HCT116 (cell line): ENCODE results near the gene BTF3L4. TPM values are rescaled to one million over a fixed set of nuclear protein-coding genes. Genes with fewer than 3 reads are reported as not detected.

ENCODE experiments used
- ATAC-seq: fragments of 200-7000 bp; cut with Tn5 transposase; 2 replicates; pipeline ENCODE4 v1.9.1; 2020; ENCODE audit warnings: mild to moderate bottlenecking, moderate library complexity
- BruUV-seq: library from RNA; stranded (reverse); fragments of 400-500 nt; replicated peaks from 2 replicates; lab custom pipeline; 2021; lab: Mats Ljungman, UMichigan
- CTCF ChIA-PET: fragments of 300-600 bp; sonication (Branson Sonifier 250); formaldehyde crosslinking; loops from one replicate; lab custom pipeline; 2021; ENCODE audit warnings: antibody characterized with exemption; lab: Charles Lee
- POLR2A ChIA-PET: fragments of 300-600, 350-600 bp; sonication (Branson Sonifier 250); formaldehyde crosslinking; loops from one replicate; lab custom pipeline; 2021; ENCODE audit warnings: antibody characterized with exemption; lab: Charles Lee
- RAD21 ChIA-PET, 2 experiments: fragments of 300-600 bp; sonication (Branson Sonifier 250); formaldehyde crosslinking; loops; one replicate each; lab custom pipeline; 2023; ENCODE audit warnings: low total read pairs in 2 of 2; ENCODE audit not compliant: uncharacterized antibody in 2 of 2, unreplicated experiment in 2 of 2, low non-redundant PET in 1 of 2; lab: Charles Lee
- DNase-seq: peaks from one replicate; pipeline ENCODE4 v3.0.0-alpha.2; 2010; ENCODE audit warnings: low read depth, low spot score
- H2AFZ ChIP-seq: fragments of 200-600 bp; shearing (Covaris generic), sonication (generic); 2 replicates; pipeline ENCODE4 v1.6.1; 2017; ENCODE audit warnings: low read depth, mixed run types, mixed read lengths, antibody characterized with exemption, low read length; ENCODE audit not compliant: poor library complexity, severe bottlenecking
- H3K27ac ChIP-seq: 2 replicates; pipeline ENCODE4 v1.5.1; 2012; ENCODE audit warnings: low read depth, low read length
- H3K27me3 ChIP-seq: fragments of 200-600 bp; sonication (generic); 2 replicates; pipeline ENCODE4 v1.6.1; 2016; ENCODE audit warnings: mixed run types, low read length, mixed read lengths; ENCODE audit not compliant: insufficient read depth
- H3K36me3 ChIP-seq, 2 experiments: fragments of 200-500 bp in 1 of 2; fragments of 200-600 bp in 1 of 2; sonication (Bioruptor generic) in 1 of 2; sonication (generic) in 1 of 2; 2 replicates each; pipeline versions ENCODE4 v1.5.1 to v1.6.1; 2014 to 2016; ENCODE audit warnings: low read length in 2 of 2, inconsistent platforms in 1 of 2, mixed read lengths in 1 of 2, mixed run types in 1 of 2; ENCODE audit not compliant: insufficient read depth in 2 of 2, control insufficient read depth in 1 of 2
- H3K4me1 ChIP-seq, 2 experiments: fragments of 200-600 bp in 1 of 2; sonication (generic) in 1 of 2; 2 replicates each; pipeline versions ENCODE4 v1.5.1 to v1.6.1; 2012 to 2017; ENCODE audit warnings: low read length in 2 of 2, inconsistent platforms in 1 of 2, mild to moderate bottlenecking in 1 of 2, mixed read lengths in 1 of 2, mixed run types in 1 of 2, moderate library complexity in 1 of 2; ENCODE audit not compliant: insufficient read depth in 2 of 2, control insufficient read depth in 1 of 2
- H3K4me2 ChIP-seq: fragments of 200-600 bp; sonication (generic); 2 replicates; pipeline ENCODE4 v1.6.1; 2017; ENCODE audit warnings: mixed run types, low read length, mixed read lengths
- H3K4me3 ChIP-seq, 2 experiments: fragments of 200-600 bp in 1 of 2; sonication (generic) in 1 of 2; replicated peaks in 1 of 2; 2 replicates each; pipeline ENCODE4 v1.5.1; 2011 to 2016; ENCODE audit warnings: low read length in 2 of 2, control low read depth in 1 of 2, low read depth in 1 of 2, mild to moderate bottlenecking in 1 of 2, mixed read lengths in 1 of 2, mixed run types in 1 of 2
- H3K79me2 ChIP-seq: fragments of 200-600 bp; sonication (generic); 2 replicates; pipeline ENCODE4 v1.6.1; 2017; ENCODE audit warnings: mild to moderate bottlenecking, mixed run types, low read length, moderate library complexity, mixed read lengths; ENCODE audit not compliant: insufficient read depth
- H3K9ac ChIP-seq: fragments of 200-600 bp; sonication (generic); 2 replicates; pipeline ENCODE4 v1.6.1; 2016; ENCODE audit warnings: low read length, mixed read lengths
- H3K9me2 ChIP-seq: fragments of 200-600 bp; sonication (generic), shearing (Covaris generic); 2 replicates; pipeline ENCODE4 v1.6.1; 2017; ENCODE audit warnings: mixed run types, mild to moderate bottlenecking, moderate library complexity; ENCODE audit not compliant: insufficient read depth
- H3K9me3 ChIP-seq, 2 experiments: fragments of 200-500 bp in 1 of 2; fragments of 200-600 bp in 1 of 2; sonication (Bioruptor generic) in 1 of 2; sonication (generic) in 1 of 2; 2 replicates each; pipeline ENCODE4 v1.6.1; 2014 to 2017; ENCODE audit warnings: low read length in 2 of 2, mixed read lengths in 2 of 2, inconsistent platforms in 1 of 2, low read depth in 1 of 2, mild to moderate bottlenecking in 1 of 2, mixed run types in 1 of 2, moderate library complexity in 1 of 2; ENCODE audit not compliant: control insufficient read depth in 1 of 2, insufficient read depth in 1 of 2
- H4K20me1 ChIP-seq: fragments of 200-600 bp; sonication (generic), shearing (Covaris generic); 2 replicates; pipeline ENCODE4 v1.6.1; 2017; ENCODE audit warnings: mixed run types, mild to moderate bottlenecking, moderate library complexity; ENCODE audit not compliant: insufficient read depth
- CBX3 ChIP-seq: IDR thresholded peaks from 2 replicates; pipeline ENCODE4 v1.6.1; 2012; ENCODE audit warnings: low read depth
- CEBPB ChIP-seq: IDR thresholded peaks from 2 replicates; pipeline ENCODE4 v1.6.1; 2012; ENCODE audit warnings: low read depth
- EZH2phosphoT487 ChIP-seq: fragments of 200-600 bp; IDR thresholded peaks from 2 replicates; pipeline ENCODE4 v1.6.1; 2018; ENCODE audit warnings: antibody characterized with exemption, borderline replicate concordance
- FOSL1 ChIP-seq: IDR thresholded peaks from 2 replicates; pipeline ENCODE4 v1.6.1; 2012; ENCODE audit warnings: low read depth
- JUND ChIP-seq: IDR thresholded peaks from 2 replicates; pipeline ENCODE4 v1.6.1; 2012
- POLR2A ChIP-seq: IDR thresholded peaks from 2 replicates; pipeline ENCODE4 v1.7.0; 2011; ENCODE audit warnings: borderline replicate concordance; ENCODE audit not compliant: insufficient read depth, insufficient read length; ENCODE audit errors: extremely low read depth
- POLR2AphosphoS5 ChIP-seq: IDR thresholded peaks from 2 replicates; pipeline ENCODE4 v1.6.1; 2011; ENCODE audit warnings: mild to moderate bottlenecking, low read depth, low read length, moderate library complexity
- RAD21 ChIP-seq: IDR thresholded peaks from 2 replicates; pipeline ENCODE4 v1.6.1; 2012; ENCODE audit warnings: low read depth, mild to moderate bottlenecking
- SP1 ChIP-seq: IDR thresholded peaks from 2 replicates; pipeline ENCODE4 v1.6.1; 2012; ENCODE audit warnings: low read depth
- SRF ChIP-seq: IDR thresholded peaks from 2 replicates; pipeline ENCODE4 v1.6.1; 2012; ENCODE audit warnings: low read depth
- ZBTB33 ChIP-seq: IDR thresholded peaks from 2 replicates; pipeline ENCODE4 v1.6.1; 2011; ENCODE audit warnings: mild to moderate bottlenecking, low read length, moderate library complexity; ENCODE audit not compliant: insufficient replicate concordance; ENCODE audit errors: extremely low read depth
- intact Hi-C: fragments of 100-400 bp; cut with micrococcal nuclease; formaldehyde crosslinking; loops from 2 replicates; pipeline ENCODE4 v1.10.0; 2022
- total RNA-seq: library from RNA; stranded (reverse); gene quantifications from one replicate; pipeline ENCODE4 v1.2.1, GENCODE V29; 2021; ENCODE audit not compliant: unreplicated experiment
- TF ChIP-seq, protein P1 (sequence below): IDR thresholded peaks from 2 replicates; pipeline ENCODE4 v1.6.1; 2012
- TF ChIP-seq, protein P2 (sequence below): IDR thresholded peaks from 2 replicates; pipeline ENCODE4 v1.6.1; 2012
- TF ChIP-seq, protein P3 (sequence below), 3 experiments: fragments of 200-600 bp in 1 of 3; sonication (generic) in 1 of 3; IDR thresholded peaks in 2 of 3; conservative IDR thresholded peaks in 1 of 3; 2 replicates each; pipeline ENCODE4 v1.5.1; 2012 to 2017; ENCODE audit warnings: low read depth in 2 of 3, low read length in 2 of 3, antibody characterized with exemption in 1 of 3, borderline replicate concordance in 1 of 3, control low read depth in 1 of 3, mild to moderate bottlenecking in 1 of 3, mixed read lengths in 1 of 3, mixed run types in 1 of 3, moderate library complexity in 1 of 3; ENCODE audit not compliant: insufficient read depth in 1 of 3

Gene BTF3L4
- total RNA-seq, 1 experiment from 2014 or later: 56.6 TPM

- H3K4me3 ChIP-seq: no peak overlapping the region
- peak overlapping the region; percentile 78 for H3K4me2 ChIP-seq
- no peak overlapping the region for H3K27ac ChIP-seq
- TF ChIP-seq FOSL1 (peak; percentile 65), CEBPB (peak; percentile 65), CBX3 (peak; percentile 32; the same call in 1 of the 2 replicates), POLR2A (no peak), SRF (no peak), EZH2phosphoT487 (no peak), RAD21 (no peak), POLR2AphosphoS5 (no peak; the same call in 1 of the 2 replicates), JUND (peak; percentile 61), ZBTB33 (no peak), SP1 (peak; percentile 61; the same call in 1 of the 2 replicates)
- TF ChIP-seq, protein P1, sequence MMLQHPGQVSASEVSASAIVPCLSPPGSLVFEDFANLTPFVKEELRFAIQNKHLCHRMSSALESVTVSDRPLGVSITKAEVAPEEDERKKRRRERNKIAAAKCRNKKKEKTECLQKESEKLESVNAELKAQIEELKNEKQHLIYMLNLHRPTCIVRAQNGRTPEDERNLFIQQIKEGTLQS: no peak
- TF ChIP-seq, protein P2, sequence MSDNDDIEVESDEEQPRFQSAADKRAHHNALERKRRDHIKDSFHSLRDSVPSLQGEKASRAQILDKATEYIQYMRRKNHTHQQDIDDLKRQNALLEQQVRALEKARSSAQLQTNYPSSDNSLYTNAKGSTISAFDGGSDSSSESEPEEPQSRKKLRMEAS: no peak
- TF ChIP-seq, protein P3, sequence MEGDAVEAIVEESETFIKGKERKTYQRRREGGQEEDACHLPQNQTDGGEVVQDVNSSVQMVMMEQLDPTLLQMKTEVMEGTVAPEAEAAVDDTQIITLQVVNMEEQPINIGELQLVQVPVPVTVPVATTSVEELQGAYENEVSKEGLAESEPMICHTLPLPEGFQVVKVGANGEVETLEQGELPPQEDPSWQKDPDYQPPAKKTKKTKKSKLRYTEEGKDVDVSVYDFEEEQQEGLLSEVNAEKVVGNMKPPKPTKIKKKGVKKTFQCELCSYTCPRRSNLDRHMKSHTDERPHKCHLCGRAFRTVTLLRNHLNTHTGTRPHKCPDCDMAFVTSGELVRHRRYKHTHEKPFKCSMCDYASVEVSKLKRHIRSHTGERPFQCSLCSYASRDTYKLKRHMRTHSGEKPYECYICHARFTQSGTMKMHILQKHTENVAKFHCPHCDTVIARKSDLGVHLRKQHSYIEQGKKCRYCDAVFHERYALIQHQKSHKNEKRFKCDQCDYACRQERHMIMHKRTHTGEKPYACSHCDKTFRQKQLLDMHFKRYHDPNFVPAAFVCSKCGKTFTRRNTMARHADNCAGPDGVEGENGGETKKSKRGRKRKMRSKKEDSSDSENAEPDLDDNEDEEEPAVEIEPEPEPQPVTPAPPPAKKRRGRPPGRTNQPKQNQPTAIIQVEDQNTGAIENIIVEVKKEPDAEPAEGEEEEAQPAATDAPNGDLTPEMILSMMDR (IDR thresholded peaks at IDR 0.05 in 2 of 3, conservative IDR thresholded peaks at IDR 0.05 in 1 of 3; ENCODE audit: borderline replicate concordance in 1 of 3, insufficient read depth in 1 of 3, low read depth in 2 of 3, low read length in 2 of 3): no peak
- H3K9me2 ChIP-seq: no peaks in the 10 kb centered on the region
- no peak for DNase-seq
- peaks cover 29% of the 10 kb centered on the region for H3K79me2 ChIP-seq
- CTCF ChIA-PET: no interaction called here
- BruUV-seq: no TSS peak
- no peak overlapping the region for H3K9ac ChIP-seq
- RAD21 ChIA-PET: interaction anchor here in 1 of 2 experiments (1.0 kb wide), 1 partner anchor 18 kb away, joined by 3 read pairs; no protein-coding TSS in a partner anchor
- intact Hi-C loops: loop anchor here (5.0 kb wide), 2 partner anchors 152 to 207 kb away; no protein-coding TSS in a partner anchor
- ATAC-seq: no peak
- H3K27me3 ChIP-seq: no peaks in the 10 kb centered on the region
- H2AFZ ChIP-seq: peak overlapping the region; percentile 79
- H3K4me1 ChIP-seq: peaks cover 10 to 30% of the 10 kb centered on the region in 2 experiments; a peak in 3 of 4 replicates
- no peaks in the 10 kb centered on the region for H3K36me3 ChIP-seq
- POLR2A ChIA-PET: no interaction called here
- H4K20me1 ChIP-seq: no peaks in the 10 kb centered on the region
- H3K9me3 ChIP-seq: no peaks in the 10 kb centered on the region
Measured at GRCh38 chr1:52139817-52140540, 83.9 kb downstream of the BTF3L4 start.
